K562 (cell line): ENCODE measurements around the gene RAD23B. TPM values are rescaled to one million over a fixed set of nuclear protein-coding genes. Genes with fewer than 3 reads are reported as not detected.

Experiments
- CHAMP1 ChIP-seq: fragments of 450-650 bp; IDR thresholded peaks from 2 replicates; pipeline ENCODE4 v1.6.1; 2016; ENCODE audit warnings: mild to moderate bottlenecking
- CUX1 ChIP-seq: fragments of 200-800 bp; sonication (Bioruptor generic); IDR thresholded peaks from 2 replicates; pipeline ENCODE4 v1.6.1; 2016; ENCODE audit warnings: missing genetic modification characterization, missing compliant biosample characterization
- DEAF1 ChIP-seq: fragments of 450-650 bp; formaldehyde crosslinking; IDR thresholded peaks from 2 replicates; pipeline ENCODE4 v1.4.0; 2020; ENCODE audit warnings: mild to moderate bottlenecking, moderate library complexity
- EWSR1 ChIP-seq: fragments of 450-650 bp; IDR thresholded peaks from 2 replicates; pipeline ENCODE4 v1.6.1; 2018; ENCODE audit warnings: borderline replicate concordance, mild to moderate bottlenecking, low read depth, moderate library complexity; ENCODE audit not compliant: partially characterized antibody
- GABPB2 ChIP-seq: fragments of 250-450 bp; sonication (Bioruptor Pico); conservative IDR thresholded peaks from 2 replicates; pipeline ENCODE4 v1.5.1; 2021; ENCODE audit warnings: mild to moderate bottlenecking
- HDAC2 ChIP-seq: fragments of 450-650 bp; IDR thresholded peaks from 2 replicates; pipeline ENCODE4 v1.6.1; 2016; ENCODE audit warnings: mild to moderate bottlenecking
- KLF16 ChIP-seq: IDR thresholded peaks from 2 replicates; pipeline ENCODE4 v1.6.1; 2016; ENCODE audit warnings: antibody characterized with exemption
- MAZ ChIP-seq, 2 experiments: fragments of 450-650 bp in 1 of 2; sonication (generic) in 1 of 2; formaldehyde crosslinking; IDR thresholded peaks in 1 of 2; conservative IDR thresholded peaks in 1 of 2; 2 replicates each; pipeline versions ENCODE4 v1.4.0 to v1.5.0; 2020; ENCODE audit warnings: mild to moderate bottlenecking in 1 of 2, missing genetic modification reagents in 1 of 2
- MTA3 ChIP-seq: fragments of 450-650 bp; formaldehyde crosslinking; IDR thresholded peaks from 2 replicates; pipeline ENCODE4 v1.6.1; 2017; ENCODE audit warnings: mild to moderate bottlenecking, borderline replicate concordance
- POLR2B ChIP-seq: fragments of 450-650 bp; IDR thresholded peaks from 2 replicates; pipeline ENCODE4 v1.6.1; 2018; ENCODE audit warnings: low read depth; ENCODE audit not compliant: partially characterized antibody
- POLR2H ChIP-seq: IDR thresholded peaks from 2 replicates; pipeline ENCODE4 v1.6.1; 2016; ENCODE audit warnings: missing genetic modification characterization, low read depth, mild to moderate bottlenecking, control low read depth, missing compliant biosample characterization, moderate library complexity
- ZFP1 ChIP-seq: fragments of 450-650 bp; formaldehyde crosslinking; IDR thresholded peaks from 2 replicates; pipeline ENCODE4 v1.4.0; 2020; ENCODE audit warnings: mild to moderate bottlenecking, mixed read lengths
- ZNF3 ChIP-seq: fragments of 250-450 bp; sonication (Bioruptor Pico); IDR thresholded peaks from 2 replicates; pipeline ENCODE4 v1.5.0; 2021; ENCODE audit warnings: mild to moderate bottlenecking, moderate library complexity
- ZNF512 ChIP-seq: IDR thresholded peaks from 2 replicates; pipeline ENCODE4 v1.6.1; 2016; ENCODE audit warnings: missing genetic modification characterization, missing compliant biosample characterization
- ZNF778 ChIP-seq: fragments of 450-650 bp; formaldehyde crosslinking; IDR thresholded peaks from 2 replicates; pipeline ENCODE4 v1.4.0; 2020; ENCODE audit warnings: mild to moderate bottlenecking, moderate library complexity
- ZNF79 ChIP-seq: fragments of 250-450 bp; sonication (Bioruptor Pico); IDR thresholded peaks from 2 replicates; pipeline ENCODE4 v1.4.0; 2020; ENCODE audit warnings: low read depth, mild to moderate bottlenecking, moderate library complexity
- polyA plus RNA-seq, 8 experiments: library from polyadenylated mRNA; depleted of rRNA in 4 of 8; stranded (reverse) in 5 of 8; unstranded in 3 of 8; fragments of >200 nt; fragmentation: Nextera tagmentation in 2 of 8; fragmentation: Illumina TruSeq in 1 of 8; extraction: Ambion mirVana in 2 of 8; extraction: Trizol in 1 of 8; gene quantifications; 2 replicates each; pipeline versions ENCODE4 v1.2.1 to v1.2.3, GENCODE V29; 2011 to 2014; ENCODE audit warnings: inconsistent platforms in 1 of 8, missing spikeins in 1 of 8
- total RNA-seq, 7 experiments: library from RNA; depleted of rRNA in 6 of 7; stranded (reverse); fragments of >200 nt in 6 of 7; fragmentation: Illumina TruSeq in 2 of 7; extraction: Trizol in 2 of 7; gene quantifications; 2 replicates each; pipeline versions ENCODE4 v1.2.1 to v1.2.3, GENCODE V29; 2011 to 2021; ENCODE audit warnings: low replicate concordance in 1 of 7

The RAD23B gene
- total and polyA plus RNA-seq, 9 of the 15 experiments (the other 6 are each of a cell fraction or from before 2014, with no cell fraction given) = 14.5 to 184 (median 114) TPM

GRCh38 chr9:107283623-107284616 lies 841 bp downstream of the RAD23B start (continued):
- TF ChIP-seq CHAMP1 (no peak), ZNF512 (no peak), MAZ (CRISPR knock-in tag; conservative IDR thresholded peaks at IDR 0.05 in 1 of 2, IDR thresholded peaks at IDR 0.05 in 1 of 2) (no peak; a peak in 1 of 4 replicates), EWSR1 (no peak), ZNF3 (CRISPR knock-in tag) (no peak), GABPB2 (no peak), POLR2H (tag) (no peak), DEAF1 (CRISPR knock-in tag) (no peak), KLF16 (no peak), POLR2B (no peak), ZFP1 (no peak), HDAC2 (no peak), ZNF778 (no peak), ZNF79 (CRISPR knock-in tag) (no peak), CUX1 (CRISPR knock-in tag) (0 out of 2 replicates have a peak, but pooled peaks have one; percentile 26), MTA3 (peak; percentile 43; the same call in 1 of the 2 replicates)
